Aorta (tissue), 5 donors: ENCODE results near the gene MTERF2. TPM values are rescaled to one million over a fixed set of nuclear protein-coding genes. Genes with fewer than 3 reads are reported as not detected.

ENCODE experiments used
- ATAC-seq: fragments of 200-7000 bp; cut with Tn5 transposase; one replicate; pipeline ENCODE4 v1.9.1; 2022; ENCODE audit warnings: moderate library complexity; ENCODE audit not compliant: low FRiP score
- DNase-seq, 2 donors: peaks; one replicate each; pipeline ENCODE4 v3.0.0-alpha.2; 2020
- H3K27ac ChIP-seq, 2 donors: one replicate each; pipeline ENCODE4 v1.5.1; 2013; ENCODE audit warnings: low read length in 2 of 2, mild to moderate bottlenecking in 2 of 2, moderate library complexity in 2 of 2, control low read depth in 1 of 2, inconsistent platforms in 1 of 2, low read depth in 1 of 2
- H3K27me3 ChIP-seq, 2 donors: one replicate each; pipeline ENCODE4 v1.6.1; 2013; ENCODE audit warnings: control low read depth in 1 of 2, low read length in 1 of 2, mild to moderate bottlenecking in 1 of 2, moderate library complexity in 1 of 2; ENCODE audit not compliant: insufficient read depth in 2 of 2, control insufficient read depth in 1 of 2
- H3K36me3 ChIP-seq, 2 donors: one replicate each; pipeline ENCODE4 v1.6.1; 2013; ENCODE audit warnings: control low read depth in 1 of 2, low read length in 1 of 2, mild to moderate bottlenecking in 1 of 2; ENCODE audit not compliant: insufficient read depth in 2 of 2, control insufficient read depth in 1 of 2
- H3K4me1 ChIP-seq, 2 donors: one replicate each; pipeline ENCODE4 v1.6.1; 2013; ENCODE audit warnings: low read length in 2 of 2, control low read depth in 1 of 2, mild to moderate bottlenecking in 1 of 2, moderate library complexity in 1 of 2; ENCODE audit not compliant: insufficient read depth in 2 of 2, control insufficient read depth in 1 of 2
- H3K4me3 ChIP-seq, 2 donors: one replicate each; pipeline ENCODE4 v1.5.1; 2013; ENCODE audit warnings: low read length in 2 of 2, control low read depth in 1 of 2, mild to moderate bottlenecking in 1 of 2
- H3K9me3 ChIP-seq: one replicate; pipeline ENCODE4 v1.6.1; 2013; ENCODE audit warnings: mild to moderate bottlenecking, low read length; ENCODE audit not compliant: control insufficient read depth
- WGBS, 2 donors: extraction: QIAGEN DNeasy Blood & Tissue Kit; methylation state at CpG; one replicate each; pipeline ENCODE4 v1.1.7; 2013; 5-methylcytosine and 5-hydroxymethylcytosine counted together
- intact Hi-C, 2 donors: fragments of 100-400 bp; cut with DNase I; formaldehyde crosslinking; loops; one replicate each; pipeline versions ENCODE4 v1.14.2 to v1.15.0; 2022
- polyA plus RNA-seq, 2 donors: library from polyadenylated mRNA; stranded (reverse); fragments of 200-250 nt; gene quantifications; one replicate each; pipeline ENCODE4 v1.2.3, GENCODE V29; 2013
- total RNA-seq, 2 donors: library from RNA; stranded (reverse); fragmentation: NEBNext Ultra II Directional; extraction: Animal tissue kit (Norgen Biotek cat#: 25700); gene quantifications; one replicate each; pipeline ENCODE4 v1.2.1, GENCODE V29; 2021
- donor health status: healthy with polysubstance abuse.
- donor health status: Bipolar disorder and iron deficiency.
- donor health status: DM: no; HTN: no; CAD: no.
- donor health status: DM: no; HTN: no; CAD: no.
- donor health status: DM: yes; HTN: yes; CAD: no.

Gene MTERF2
- total and polyA plus RNA-seq, 4 donors, result 6.5 to 20.1 (median 9.8) TPM

DNA sequence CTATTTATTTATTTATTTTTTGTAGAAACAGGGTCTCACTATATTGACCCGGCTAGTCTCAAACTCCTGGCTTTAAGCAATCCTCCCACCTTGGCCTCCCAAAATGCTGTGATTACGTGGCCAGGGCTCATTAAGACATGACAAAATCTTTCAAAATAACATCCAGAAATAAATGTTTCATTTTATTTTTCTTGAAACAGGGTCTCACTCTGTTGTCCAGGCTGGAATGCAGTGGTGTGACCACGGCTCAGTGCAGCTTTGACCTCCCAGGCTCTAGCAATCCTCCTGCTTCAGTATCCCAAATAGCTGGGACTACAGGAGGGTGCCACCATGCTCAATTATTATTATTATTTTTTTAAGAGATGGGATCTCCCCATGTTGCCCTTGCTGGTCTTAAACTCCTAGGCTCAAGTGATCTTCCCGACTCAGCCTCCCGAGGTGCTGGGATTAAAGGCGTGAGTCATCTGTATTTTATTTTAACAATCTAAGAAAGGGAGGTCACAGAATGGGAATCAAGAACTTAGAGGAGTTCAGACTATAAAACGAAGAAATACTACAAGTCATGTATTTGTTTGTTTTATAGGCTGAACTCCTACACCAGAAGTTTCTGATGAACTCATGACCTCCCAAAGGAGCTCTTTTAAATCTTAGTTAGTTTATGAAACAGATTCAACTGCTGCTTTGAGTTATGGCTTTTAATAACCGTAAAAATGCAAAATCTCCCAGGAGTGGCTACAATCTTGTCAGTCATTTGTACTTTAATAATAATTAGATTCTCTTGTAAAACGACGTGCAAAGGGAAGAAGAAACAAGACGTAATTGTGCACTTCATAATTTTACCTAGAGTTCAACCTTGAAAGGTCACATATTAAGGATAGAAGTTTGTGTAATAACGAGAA lies 33.3 kb downstream of the MTERF2 start:
- ATAC-seq (no peak), DNase-seq (no peak)
- H3K27ac ChIP-seq, result no peak overlapping the region
- no peaks in the 10 kb centered on the region for H3K4me1 ChIP-seq
- H3K27me3 ChIP-seq, result no peaks in the 10 kb centered on the region
- 80 to 86% methylated on average over 12 of the region's 12 CpGs for WGBS, 2 donors
- H3K9me3 ChIP-seq, result no peaks in the 10 kb centered on the region
- intact Hi-C loops, result no loop called here
- H3K36me3 ChIP-seq, result no peaks in the 10 kb centered on the region
- H3K4me3 ChIP-seq, result no peak overlapping the region

DNA sequence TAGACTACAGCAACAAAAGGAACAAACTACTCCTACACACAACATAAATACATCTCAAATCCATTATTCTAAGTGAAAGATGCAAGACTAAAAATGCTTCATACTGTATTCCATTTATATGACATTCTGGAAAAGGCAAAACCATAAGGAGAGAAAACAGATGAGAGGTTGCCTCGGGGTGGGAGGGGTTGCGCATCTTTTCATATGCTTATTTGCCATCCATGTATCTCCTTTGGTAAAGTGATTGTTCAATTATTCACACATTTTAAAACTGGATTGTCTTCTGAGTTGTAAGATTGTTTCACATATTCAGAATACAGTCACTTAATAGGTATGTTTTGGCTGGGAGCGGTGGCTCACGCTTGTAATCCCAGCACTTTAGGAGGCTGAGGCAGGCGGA lies 36.4 kb downstream of the MTERF2 start:
- no peaks in the 10 kb centered on the region for H3K36me3 ChIP-seq
- intact Hi-C loops, result no loop called here
- H3K4me3 ChIP-seq, result no peak overlapping the region
- ATAC-seq (no peak), DNase-seq (no peak)
- no peaks in the 10 kb centered on the region for H3K27me3 ChIP-seq
- no peaks in the 10 kb centered on the region for H3K4me1 ChIP-seq
- H3K9me3 ChIP-seq, result no peaks in the 10 kb centered on the region
- H3K27ac ChIP-seq, result no peak overlapping the region
- WGBS, 2 donors, result 84 to 91% methylated on average over 5 of the region's 5 CpGs

DNA sequence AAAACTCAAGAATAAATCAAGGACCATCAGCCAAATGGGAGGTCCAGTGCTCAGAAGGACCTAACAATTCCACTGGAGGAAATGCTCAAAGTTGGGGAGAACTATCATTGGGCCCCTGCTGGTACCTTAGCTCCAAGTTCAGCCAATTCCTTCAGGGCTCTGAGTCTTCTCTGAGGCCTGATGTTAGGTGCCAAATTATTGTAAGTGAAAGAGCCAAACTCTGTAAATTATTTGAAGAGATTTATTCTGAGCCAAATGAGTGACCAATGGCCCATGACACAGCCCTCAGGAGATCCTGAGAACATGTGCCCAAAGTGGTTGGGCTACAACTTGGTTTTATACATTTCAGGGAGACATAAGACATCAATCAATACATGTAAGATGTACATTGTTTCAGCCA lies 39.5 kb downstream of the MTERF2 start:
- no peak for DNase-seq
- Histone ChIP-seq H3K9me3 (no peaks in the 10 kb centered on the region), H3K27me3 (no peaks in the 10 kb centered on the region), H3K36me3 (no peaks in the 10 kb centered on the region), H3K27ac (no peak overlapping the region), H3K4me1 (no peaks in the 10 kb centered on the region), H3K4me3 (no peak overlapping the region)
- intact Hi-C loops, result no loop called here
- ATAC-seq, result no peak

DNA sequence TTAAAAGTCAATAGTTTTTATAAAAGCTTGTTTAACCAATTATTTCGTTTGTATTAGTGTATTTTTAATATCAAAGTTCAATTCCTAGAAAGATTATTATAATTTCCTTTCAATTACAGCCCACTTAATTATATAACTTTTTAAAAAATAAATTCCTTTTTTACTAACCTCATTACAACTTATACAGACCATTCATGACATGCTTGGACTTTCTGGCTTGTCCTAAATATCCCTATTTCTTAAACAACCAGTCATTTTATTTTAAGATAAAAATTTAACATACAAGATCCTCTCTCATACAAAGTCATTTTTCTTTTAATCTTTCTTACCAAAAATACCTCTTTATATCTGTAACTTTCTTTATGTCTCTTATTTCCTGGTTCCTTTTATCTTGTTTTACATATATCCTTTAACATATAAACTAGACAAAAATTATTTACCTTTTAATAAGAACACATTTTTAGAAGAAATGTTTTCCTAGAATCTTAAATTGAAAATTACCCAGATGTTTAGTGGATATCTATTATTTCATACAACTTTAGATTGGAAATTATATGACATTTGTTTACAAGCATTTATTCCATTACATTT lies 41.6 kb downstream of the MTERF2 start:
- Histone ChIP-seq H3K36me3 (no peaks in the 10 kb centered on the region), H3K27me3 (no peaks in the 10 kb centered on the region), H3K9me3 (no peaks in the 10 kb centered on the region), H3K4me3 (no peak overlapping the region), H3K4me1 (peaks cover 0 to 3% of the 10 kb centered on the region in 2 donors), H3K27ac (no peak overlapping the region)
- no peak for DNase-seq
- intact Hi-C loops, result no loop called here
- WGBS, 2 donors, result 58 to 66% methylated on average over 1 of the region's 1 CpG
- no peak for ATAC-seq

DNA sequence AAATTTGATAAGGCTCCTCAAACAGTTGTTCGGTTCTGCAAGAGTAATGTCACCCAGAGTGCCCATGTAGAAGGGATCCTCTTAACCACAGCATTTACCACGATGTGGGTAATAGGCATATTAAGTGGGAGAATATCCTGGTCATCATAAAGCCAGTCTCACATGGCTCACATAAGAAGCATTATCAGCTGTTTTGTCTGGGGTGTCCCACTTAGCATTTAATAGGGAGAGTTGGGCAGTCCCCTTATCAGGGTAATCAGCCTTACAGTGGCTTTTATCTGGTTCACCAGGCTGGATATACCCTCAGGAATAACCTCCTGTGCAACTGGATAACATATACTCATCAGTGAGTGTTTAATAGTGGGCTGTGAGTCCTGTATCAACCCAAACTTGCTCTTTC lies 44.2 kb downstream of the MTERF2 start:
- Histone ChIP-seq H3K4me3 (no peak overlapping the region), H3K27ac (no peak overlapping the region), H3K9me3 (no peaks in the 10 kb centered on the region), H3K27me3 (no peaks in the 10 kb centered on the region), H3K36me3 (no peaks in the 10 kb centered on the region), H3K4me1 (peaks cover 0 to 3% of the 10 kb centered on the region in 2 donors)
- DNase-seq (no peak), ATAC-seq (no peak)
- WGBS, 2 donors, result 95 to 96% methylated on average over 2 of the region's 2 CpGs
- intact Hi-C loops, result no loop called here

DNA sequence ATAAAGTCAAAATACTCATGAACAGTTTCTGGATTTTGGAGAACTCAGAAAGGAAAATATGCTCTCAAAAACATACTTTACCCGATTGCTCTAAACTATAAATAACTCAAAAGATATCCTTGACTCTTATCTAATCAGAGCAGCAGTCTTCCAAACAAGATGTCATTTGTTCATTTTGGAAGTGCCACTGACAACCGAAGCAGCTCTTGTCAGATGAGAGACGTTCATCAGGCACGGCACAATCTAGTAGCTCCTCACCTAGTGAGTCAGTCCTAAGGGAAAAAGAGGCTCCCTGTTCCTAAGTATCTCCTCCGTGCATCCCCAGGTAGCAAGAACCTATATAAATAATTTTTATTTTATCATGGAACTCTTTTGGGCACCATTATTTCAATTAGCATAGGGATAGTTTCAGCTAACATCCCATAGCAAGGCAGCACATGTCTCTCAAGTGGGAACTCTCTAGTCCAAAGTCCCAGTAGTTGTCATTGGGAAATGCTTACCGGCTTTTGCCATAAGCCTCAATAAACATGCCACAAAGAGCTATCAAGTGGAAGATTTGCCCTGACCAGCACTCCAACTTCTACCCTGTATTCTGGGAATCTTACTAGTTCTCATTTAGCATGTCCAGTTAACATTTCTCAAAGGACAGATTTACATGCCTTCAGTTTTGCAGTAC lies 45.3 kb downstream of the MTERF2 start:
- Histone ChIP-seq H3K27me3 (no peaks in the 10 kb centered on the region), H3K4me3 (no peak overlapping the region), H3K36me3 (no peaks in the 10 kb centered on the region), H3K4me1 (peaks cover 0 to 3% of the 10 kb centered on the region in 2 donors), H3K27ac (no peak overlapping the region), H3K9me3 (no peaks in the 10 kb centered on the region)
- ATAC-seq (no peak), DNase-seq (no peak)
- 10 to 11% methylated on average over 6 of the region's 6 CpGs for WGBS, 2 donors
- intact Hi-C loops, result no loop called here

DNA sequence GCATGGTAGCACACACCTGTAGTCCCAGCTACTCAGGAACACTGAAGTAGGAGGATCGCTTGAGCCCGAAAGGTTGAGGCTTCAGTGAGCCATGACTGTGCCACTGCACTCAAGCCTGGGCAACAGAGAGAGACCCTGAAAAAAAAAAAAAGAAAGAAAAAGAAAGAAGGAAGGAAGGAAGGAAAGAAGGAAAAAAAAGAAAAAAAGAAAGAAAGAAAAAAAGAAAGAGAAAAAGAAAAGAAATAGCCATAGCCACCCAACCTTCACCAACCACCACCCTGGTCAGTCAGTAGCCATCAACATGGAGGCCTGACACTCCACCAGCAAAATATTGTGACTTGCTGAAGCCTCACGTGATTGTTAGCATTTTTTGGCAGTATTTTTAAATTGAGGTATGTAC lies 52.7 kb downstream of the MTERF2 start:
- Histone ChIP-seq H3K27me3 (no peaks in the 10 kb centered on the region), H3K36me3 (no peaks in the 10 kb centered on the region), H3K4me1 (no peaks in the 10 kb centered on the region), H3K9me3 (no peaks in the 10 kb centered on the region), H3K27ac (no peak overlapping the region), H3K4me3 (no peak overlapping the region)
- ATAC-seq, result no peak
- intact Hi-C loops, result no loop called here
- no peak for DNase-seq
- WGBS, 2 donors, result 83 to 84% methylated on average over 3 of the region's 3 CpGs
